GM19324 (cell line): ENCODE results near the gene SLAMF6.
A peak's percentile ranks its signal among the peaks of the same experiment; 100 is the strongest.
"Not testable (repeated sequence)": the region's sequence is repeated elsewhere in the genome, so short reads cannot be mapped to it uniquely, and the experiment has no call there.

ENCODE experiments used
- ATAC-seq: cut with Tn5 transposase; IDR thresholded peaks from one replicate; pipeline ENCODE4 v1.9.1; 2021; ENCODE audit warnings: mild to moderate bottlenecking, moderate library complexity; ENCODE audit not compliant: unreplicated experiment, low FRiP score

SLAMF6 gene

GRCh38 chr1:160522622-160523345 is at the start of gene SLAMF6:
SLAMF6 (minus strand) TSS chr1:160523255; CDS start chr1:160523192, 63 bp downstream.
- peak; percentile 50 for ATAC-seq

- no peak for ATAC-seq
These were observed 47.8 kb upstream of the SLAMF6 start for GRCh38 chr1:160570840-160571239.

- no peak for ATAC-seq
These were observed 46.8 kb upstream of the SLAMF6 start for GRCh38 chr1:160569806-160570205.

- no peak for ATAC-seq
These were observed 45.0 kb upstream of the SLAMF6 start for GRCh38 chr1:160567858-160568682.

- ATAC-seq, result no peak
These were observed 44.3 kb upstream of the SLAMF6 start for GRCh38 chr1:160567341-160567740.

- ATAC-seq, result no peak
These were observed 42.5 kb upstream of the SLAMF6 start for GRCh38 chr1:160565564-160565963.

- not testable (repeated sequence) for ATAC-seq
These were observed 40.2 kb upstream of the SLAMF6 start for GRCh38 chr1:160563230-160563629.

GRCh38 chr1:160562745-160563144 is 39.7 kb upstream of the SLAMF6 start:
- not testable (repeated sequence) for ATAC-seq

- no peak for ATAC-seq
These were observed 37.8 kb upstream of the SLAMF6 start for GRCh38 chr1:160560806-160561205.

- ATAC-seq, result no peak
These were observed 37.1 kb upstream of the SLAMF6 start for GRCh38 chr1:160560045-160560705.

GRCh38 chr1:160559437-160559836 is 36.4 kb upstream of the SLAMF6 start:
- ATAC-seq, result not testable (repeated sequence)

- no peak for ATAC-seq
These were observed 35.8 kb upstream of the SLAMF6 start for GRCh38 chr1:160558660-160559380.

GRCh38 chr1:160553778-160554177 is 30.7 kb upstream of the SLAMF6 start:
- no peak for ATAC-seq

- ATAC-seq, result no peak
These were observed 29.4 kb upstream of the SLAMF6 start for GRCh38 chr1:160552425-160552824.

GRCh38 chr1:160550572-160551034 is 27.5 kb upstream of the SLAMF6 start:
- ATAC-seq, result no peak

- ATAC-seq, result no peak
These were observed 26.6 kb upstream of the SLAMF6 start for GRCh38 chr1:160549665-160550006.

GRCh38 chr1:160548960-160549664 is 26.1 kb upstream of the SLAMF6 start:
- peak; percentile 48 for ATAC-seq

- no peak for ATAC-seq
These were observed 25.1 kb upstream of the SLAMF6 start for GRCh38 chr1:160548183-160548582.

GRCh38 chr1:160547422-160547821 is 24.4 kb upstream of the SLAMF6 start:
- ATAC-seq, result no peak

GRCh38 chr1:160546942-160547341 is 23.9 kb upstream of the SLAMF6 start:
- no peak for ATAC-seq
